ENCODE results near the gene HYDIN.

Gene HYDIN

DNA sequence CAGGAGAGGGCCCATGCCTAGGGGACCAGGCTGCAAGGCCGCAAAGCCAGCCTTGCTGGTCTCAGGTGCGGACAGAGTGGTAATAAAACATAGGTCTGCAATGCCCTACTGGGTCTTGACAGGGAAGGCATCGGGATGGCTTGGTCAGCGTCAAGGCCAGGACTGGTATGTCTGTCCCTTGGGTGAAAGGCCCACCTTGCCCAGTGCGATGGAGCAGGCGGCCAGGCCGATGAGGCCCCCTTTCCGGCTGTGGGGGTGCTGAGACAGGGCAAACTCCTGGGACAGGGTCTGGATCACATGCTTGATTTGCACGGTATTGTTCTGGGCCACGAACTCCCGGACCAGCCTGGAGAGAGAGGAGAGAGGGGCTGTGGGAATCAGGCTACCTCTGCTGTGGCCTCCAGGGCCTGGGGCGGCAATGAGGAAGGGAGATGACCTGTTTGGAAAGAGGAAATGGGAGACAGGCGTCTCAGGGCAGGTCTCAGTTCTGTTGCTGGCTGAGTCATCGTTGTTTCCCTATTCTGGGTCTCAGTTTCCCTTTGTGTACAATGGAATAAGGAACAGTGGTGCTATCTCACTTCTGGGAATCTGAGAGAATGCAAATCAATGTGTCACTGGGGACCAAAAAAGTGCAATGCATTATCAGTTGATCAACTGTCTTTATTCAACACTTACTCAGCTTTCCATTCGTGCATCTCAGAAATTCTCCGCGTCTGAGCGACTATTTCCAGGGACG lies 444.3 kb downstream of the HYDIN start:
- TF ChIP-seq, protein P1, sequence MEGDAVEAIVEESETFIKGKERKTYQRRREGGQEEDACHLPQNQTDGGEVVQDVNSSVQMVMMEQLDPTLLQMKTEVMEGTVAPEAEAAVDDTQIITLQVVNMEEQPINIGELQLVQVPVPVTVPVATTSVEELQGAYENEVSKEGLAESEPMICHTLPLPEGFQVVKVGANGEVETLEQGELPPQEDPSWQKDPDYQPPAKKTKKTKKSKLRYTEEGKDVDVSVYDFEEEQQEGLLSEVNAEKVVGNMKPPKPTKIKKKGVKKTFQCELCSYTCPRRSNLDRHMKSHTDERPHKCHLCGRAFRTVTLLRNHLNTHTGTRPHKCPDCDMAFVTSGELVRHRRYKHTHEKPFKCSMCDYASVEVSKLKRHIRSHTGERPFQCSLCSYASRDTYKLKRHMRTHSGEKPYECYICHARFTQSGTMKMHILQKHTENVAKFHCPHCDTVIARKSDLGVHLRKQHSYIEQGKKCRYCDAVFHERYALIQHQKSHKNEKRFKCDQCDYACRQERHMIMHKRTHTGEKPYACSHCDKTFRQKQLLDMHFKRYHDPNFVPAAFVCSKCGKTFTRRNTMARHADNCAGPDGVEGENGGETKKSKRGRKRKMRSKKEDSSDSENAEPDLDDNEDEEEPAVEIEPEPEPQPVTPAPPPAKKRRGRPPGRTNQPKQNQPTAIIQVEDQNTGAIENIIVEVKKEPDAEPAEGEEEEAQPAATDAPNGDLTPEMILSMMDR (IDR thresholded peaks at IDR 0.05; ENCODE audit: low read depth, low read length, missing control alignments) = no peak
- no peak for DNase-seq (ENCODE audit: low read depth)
- H3K4me3 ChIP-seq (ENCODE audit: low read depth, low read length) = no peak overlapping the region

DNA sequence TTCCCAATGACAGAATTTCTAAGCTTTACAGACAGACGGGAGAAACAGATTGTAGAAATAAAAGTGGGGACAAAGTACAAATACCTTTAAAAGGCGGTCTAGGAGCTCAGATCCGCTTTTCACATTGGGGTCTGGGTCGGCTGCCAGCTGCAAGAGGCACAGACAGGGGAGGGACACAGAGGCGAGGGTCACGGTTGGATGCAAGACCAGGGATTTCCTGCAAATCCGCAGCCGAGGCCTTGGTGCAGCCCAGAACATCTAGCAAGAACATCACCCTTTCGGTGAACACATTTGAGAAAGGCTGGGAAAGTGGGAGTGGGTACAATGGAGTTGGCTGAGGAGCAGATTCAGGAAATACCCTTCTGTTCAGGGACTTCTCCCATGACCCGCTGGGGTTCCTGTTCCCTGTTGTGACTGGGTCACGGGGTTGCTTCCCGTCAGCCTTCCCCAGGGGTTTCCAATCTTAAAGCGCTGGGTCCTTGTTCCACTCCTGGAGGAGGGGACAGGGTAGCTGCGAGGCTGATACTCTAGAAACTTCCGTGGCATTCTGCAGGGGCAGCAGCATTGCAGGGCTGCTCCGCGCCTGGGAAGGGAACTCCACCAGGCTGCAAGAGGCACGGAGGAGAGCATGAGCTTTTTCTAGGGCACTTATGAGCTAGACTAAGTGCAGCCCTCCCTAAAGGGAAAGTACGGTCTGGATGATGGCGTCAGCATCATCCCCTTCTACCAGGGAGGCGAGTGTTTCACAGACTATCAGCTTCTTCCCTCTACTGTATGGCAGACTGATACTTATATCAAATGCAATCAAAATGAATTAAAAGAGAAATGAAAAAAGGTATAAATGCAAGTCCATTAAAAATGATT lies 445.6 kb downstream of the HYDIN start:
- TF ChIP-seq, protein P1 (IDR thresholded peaks at IDR 0.05; ENCODE audit: low read depth, low read length, missing control alignments) = no peak
- DNase-seq (ENCODE audit: low read depth) = no peak
- H3K4me3 ChIP-seq (ENCODE audit: low read depth, low read length) = no peak overlapping the region

DNA sequence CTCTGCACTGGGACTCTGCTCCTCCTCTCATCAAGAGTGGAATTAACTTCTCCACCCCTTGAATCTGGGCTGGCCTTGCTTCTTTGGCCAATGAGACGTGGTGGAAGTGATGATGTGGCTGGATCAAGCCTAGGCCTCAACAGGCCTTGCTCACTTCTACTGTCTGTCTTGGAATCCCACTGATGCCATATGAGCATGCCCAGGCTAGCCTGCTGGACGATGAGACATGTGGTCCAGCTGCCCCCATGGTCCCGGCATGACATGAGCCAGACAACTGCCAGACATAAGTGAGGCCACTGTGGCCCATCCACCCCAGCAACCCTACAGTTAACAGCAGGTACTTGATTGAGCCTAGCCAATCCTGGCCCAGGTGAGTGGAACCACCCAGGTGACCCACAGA lies 448.3 kb downstream of the HYDIN start:
- DNase-seq (ENCODE audit: low read depth) = no peak
- H3K4me3 ChIP-seq (ENCODE audit: low read depth, low read length) = no peak overlapping the region
- TF ChIP-seq, protein P1 (IDR thresholded peaks at IDR 0.05; ENCODE audit: low read depth, low read length, missing control alignments) = no peak

DNA sequence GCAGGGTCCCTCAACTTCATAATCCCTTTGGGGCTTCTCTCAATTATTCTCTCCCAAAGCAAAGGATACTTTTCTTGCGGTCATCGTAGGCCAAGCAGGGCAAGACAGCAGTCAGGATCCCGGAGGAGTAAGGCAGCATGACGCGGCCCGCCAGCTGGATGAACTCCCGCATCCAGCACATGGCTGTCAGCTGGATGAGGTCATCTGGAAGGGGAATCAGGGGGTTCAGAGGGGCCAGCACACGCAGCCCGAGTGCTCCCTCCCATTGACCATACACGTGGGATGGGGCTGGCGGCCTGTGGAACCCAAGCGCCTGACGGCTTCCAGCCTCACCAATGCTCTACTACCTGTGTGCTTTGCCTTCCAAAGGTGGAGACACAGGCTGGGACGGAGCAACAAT lies 448.7 kb downstream of the HYDIN start:
- H3K4me3 ChIP-seq (ENCODE audit: low read depth, low read length) = no peak overlapping the region
- no peak for DNase-seq (ENCODE audit: low read depth)
- TF ChIP-seq, protein P1 (IDR thresholded peaks at IDR 0.05; ENCODE audit: low read depth, low read length, missing control alignments) = no peak

DNA sequence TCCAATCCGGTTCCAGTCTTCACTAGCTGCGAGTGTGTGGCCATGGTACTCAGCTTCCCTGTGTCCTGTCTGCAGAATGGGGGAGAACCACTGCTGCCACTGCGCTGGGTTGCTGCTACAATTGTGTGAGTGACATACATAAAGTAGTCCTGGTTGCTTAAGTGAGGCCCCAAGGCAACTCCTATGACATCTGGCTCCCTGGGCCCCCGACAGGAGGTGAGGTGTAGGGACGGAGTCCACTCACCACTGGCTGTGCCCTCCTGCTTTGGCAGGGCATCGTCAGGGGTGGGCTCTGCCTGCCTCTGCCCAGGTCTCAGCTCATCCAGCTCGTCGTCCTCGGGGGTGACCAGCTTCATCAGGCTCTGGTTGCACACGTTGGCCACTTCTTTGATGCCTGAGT lies 450.0 kb downstream of the HYDIN start:
- DNase-seq (ENCODE audit: low read depth) = no peak
- TF ChIP-seq, protein P1 (IDR thresholded peaks at IDR 0.05; ENCODE audit: low read depth, low read length, missing control alignments) = no peak

DNA sequence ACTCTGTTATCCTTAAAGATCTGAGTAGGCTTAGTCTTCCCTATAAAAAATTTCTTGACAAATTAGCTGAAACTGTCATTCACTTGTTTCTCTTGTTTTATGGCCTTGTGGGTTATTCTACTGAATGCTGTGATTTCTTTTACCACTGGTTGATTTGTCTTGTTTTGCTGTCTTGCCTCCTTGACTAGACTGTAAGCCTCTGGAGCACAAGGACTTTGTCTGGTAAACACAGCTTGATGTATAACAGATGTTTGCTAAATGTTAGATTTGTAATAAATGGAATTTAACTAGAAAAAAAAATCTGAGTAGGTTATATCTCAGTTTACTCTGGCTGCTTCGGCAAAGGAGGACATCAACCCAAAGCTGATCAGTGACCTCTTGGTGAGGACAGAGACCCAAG lies 451.2 kb downstream of the HYDIN start:
- no peak for DNase-seq (ENCODE audit: low read depth)
- TF ChIP-seq, protein P1 (IDR thresholded peaks at IDR 0.05; ENCODE audit: low read depth, low read length, missing control alignments) = no peak
- H3K4me3 ChIP-seq (ENCODE audit: low read depth, low read length) = no peak overlapping the region

More for the DNA sequence above, 450.0 kb downstream of the HYDIN start:
- no peak overlapping the region for H3K4me3 ChIP-seq (ENCODE audit: low read depth, low read length)
